ENCODE measurements around the gene CCDC152. TPM values are rescaled to one million over a fixed set of nuclear protein-coding genes. Genes with fewer than 3 reads are reported as not detected.
A peak's percentile ranks its signal among the peaks of the same experiment; 100 is the strongest.

Gene CCDC152, protein sequence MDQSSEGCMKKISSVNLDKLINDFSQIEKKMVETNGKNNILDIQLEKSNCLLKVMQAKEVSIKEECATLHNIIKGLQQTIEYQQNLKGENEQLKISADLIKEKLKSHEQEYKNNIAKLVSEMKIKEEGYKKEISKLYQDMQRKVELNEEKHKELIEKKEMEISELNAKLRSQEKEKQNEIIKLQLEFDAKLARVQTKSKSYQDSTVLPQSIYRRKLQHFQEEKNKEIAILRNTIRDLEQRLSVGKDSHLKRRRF
- 1 to 10 TPM in 1 of 2 donors, under 1 TPM in 1; 0.98 to 1.3 TPM for total RNA-seq
- 1 to 10 TPM in 1 of 2 donors, under 1 TPM in 1; 0.65 to 1.8 TPM for polyA plus RNA-seq
- long read RNA-seq, donor 1, partial matches to known transcripts, result 1,323 of 1,324 reads
- long read RNA-seq, donor 1, other reads (novel, unspliced or antisense), result 0 of 1,324 reads
- long read RNA-seq, donor 2, partial matches to known transcripts, result 794 of 794 reads
- long read RNA-seq, donor 2, other reads (novel, unspliced or antisense), result 0 of 794 reads
- long read RNA-seq, donor 3, partial matches to known transcripts, result 48 of 238 reads
- long read RNA-seq, donor 3, other reads (novel, unspliced or antisense), result 190 of 238 reads
- long read RNA-seq, donor 4, result 0 reads
- long read RNA-seq, donor 5, partial matches to known transcripts, result 185 of 390 reads
- long read RNA-seq, donor 5, other reads (novel, unspliced or antisense), result 205 of 390 reads

DNA sequence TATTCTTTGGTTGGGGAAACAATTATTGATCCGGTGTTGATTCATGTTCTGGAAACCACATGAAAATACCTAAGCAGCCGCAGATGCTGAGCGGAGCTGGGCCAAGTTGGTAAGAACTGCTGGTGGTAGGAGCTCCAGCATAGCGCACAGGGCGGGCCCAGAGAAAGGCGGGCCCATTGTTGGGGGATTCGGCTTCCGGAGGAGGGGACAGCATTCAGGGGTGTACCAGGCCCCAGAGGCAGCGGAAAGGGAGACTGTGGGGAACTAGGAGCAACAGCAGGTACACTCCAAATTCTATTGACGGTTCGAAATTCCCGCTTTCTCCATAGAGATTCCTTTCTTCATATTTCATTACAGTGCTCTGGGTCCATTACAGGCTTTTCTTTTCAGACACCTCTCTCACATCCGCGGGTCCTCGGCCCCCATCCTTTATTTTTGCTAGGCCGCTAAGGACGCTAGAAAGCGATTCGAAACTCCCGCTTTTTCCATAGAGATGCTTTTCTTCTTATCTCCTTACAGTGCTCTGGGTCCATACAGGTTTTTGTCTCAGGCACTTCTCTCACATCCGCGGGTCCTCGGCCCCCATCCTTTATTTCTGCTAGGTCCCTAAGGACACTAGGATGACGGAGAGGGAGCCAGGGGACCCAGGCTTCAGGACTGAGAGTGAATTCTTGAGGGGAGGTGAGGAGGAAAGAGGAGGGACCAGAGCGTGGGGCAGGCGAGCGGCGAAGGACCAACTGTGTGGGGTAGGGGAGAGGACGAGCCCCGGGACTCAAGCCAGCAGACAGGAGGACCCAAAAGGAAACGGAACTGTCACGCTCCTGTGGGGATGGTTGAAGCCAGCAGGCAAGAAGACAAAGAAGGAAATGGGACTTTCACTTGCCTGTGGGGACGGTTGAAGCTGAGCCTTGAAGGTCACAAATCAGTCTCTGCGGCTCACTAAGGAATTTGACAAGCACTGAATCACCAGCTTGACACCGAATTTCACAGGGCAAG, at the start of gene CCDC152:
CCDC152 (plus strand) TSS at position 213 of the 996 bp plus-strand sequence. CDS start 2,304 bp downstream, outside the sequence.
- peaks cover 0 to 4% (median 3%) of the 10 kb centered on the region in 5 donors for H3K4me1 ChIP-seq (ENCODE audit: control insufficient read depth in 5 of 5, insufficient read depth in 5 of 5, low read length in 5 of 5)
- DNase-seq, result peak; percentile 38 to 54 (median 42)
- H3K27me3 ChIP-seq (ENCODE audit: control insufficient read depth in 3 of 3, insufficient read depth in 3 of 3, low read length in 2 of 3), result no peaks in the 10 kb centered on the region
- H3K4me3 ChIP-seq, result no peak within 1 kb of the TSS
- no peak for ATAC-seq (ENCODE audit: insufficient read depth, low FRiP score)
- WGBS, 2 donors, result 18 to 26% methylated on average over 35 of the region's 35 CpGs
- no peaks in the 10 kb centered on the region for H3K9me3 ChIP-seq (ENCODE audit: control insufficient read depth in 4 of 4, insufficient read depth in 3 of 4, low read length in 3 of 4)
- H3K27ac ChIP-seq (ENCODE audit: low read depth in 1 of 2, low read length in 1 of 2), result no peak within 1 kb of the TSS
- no peaks in the 10 kb centered on the region for H3K36me3 ChIP-seq (ENCODE audit: control insufficient read depth in 4 of 4, insufficient read depth in 4 of 4, low read length in 4 of 4)
- TF ChIP-seq, protein P1, sequence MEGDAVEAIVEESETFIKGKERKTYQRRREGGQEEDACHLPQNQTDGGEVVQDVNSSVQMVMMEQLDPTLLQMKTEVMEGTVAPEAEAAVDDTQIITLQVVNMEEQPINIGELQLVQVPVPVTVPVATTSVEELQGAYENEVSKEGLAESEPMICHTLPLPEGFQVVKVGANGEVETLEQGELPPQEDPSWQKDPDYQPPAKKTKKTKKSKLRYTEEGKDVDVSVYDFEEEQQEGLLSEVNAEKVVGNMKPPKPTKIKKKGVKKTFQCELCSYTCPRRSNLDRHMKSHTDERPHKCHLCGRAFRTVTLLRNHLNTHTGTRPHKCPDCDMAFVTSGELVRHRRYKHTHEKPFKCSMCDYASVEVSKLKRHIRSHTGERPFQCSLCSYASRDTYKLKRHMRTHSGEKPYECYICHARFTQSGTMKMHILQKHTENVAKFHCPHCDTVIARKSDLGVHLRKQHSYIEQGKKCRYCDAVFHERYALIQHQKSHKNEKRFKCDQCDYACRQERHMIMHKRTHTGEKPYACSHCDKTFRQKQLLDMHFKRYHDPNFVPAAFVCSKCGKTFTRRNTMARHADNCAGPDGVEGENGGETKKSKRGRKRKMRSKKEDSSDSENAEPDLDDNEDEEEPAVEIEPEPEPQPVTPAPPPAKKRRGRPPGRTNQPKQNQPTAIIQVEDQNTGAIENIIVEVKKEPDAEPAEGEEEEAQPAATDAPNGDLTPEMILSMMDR (IDR thresholded peaks at IDR 0.05; ENCODE audit: control extremely low read depth, extremely low read depth), result no peak
- peak within 1 kb of the TSS in 1 of 2 donors; percentile 7 for H3K9ac ChIP-seq (ENCODE audit: insufficient read depth in 1 of 2, low read length in 2 of 2)

DNA sequence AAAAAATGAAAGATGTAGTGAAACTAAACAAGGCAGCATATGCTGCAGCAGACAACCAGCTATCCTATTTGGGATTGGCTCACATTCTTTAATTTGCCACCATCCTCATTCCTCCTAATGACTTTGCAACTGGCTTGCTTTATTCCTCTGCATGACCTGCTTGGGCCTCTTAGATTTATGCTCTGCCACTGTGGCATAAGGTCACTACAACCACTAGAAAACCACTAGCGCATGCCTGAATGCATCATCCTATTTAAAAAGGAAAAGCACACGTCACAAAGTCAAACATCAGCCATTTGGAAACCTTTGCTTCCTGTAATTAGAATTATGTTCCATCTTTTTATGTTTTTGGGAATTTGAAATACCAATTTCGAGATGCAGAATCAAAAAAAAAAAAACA, 40.8 kb upstream of the CCDC152 start:
- ATAC-seq (ENCODE audit: insufficient read depth, low FRiP score), result no peak
- WGBS, 2 donors, result 53 to 68% methylated on average over 3 of the region's 3 CpGs

DNA sequence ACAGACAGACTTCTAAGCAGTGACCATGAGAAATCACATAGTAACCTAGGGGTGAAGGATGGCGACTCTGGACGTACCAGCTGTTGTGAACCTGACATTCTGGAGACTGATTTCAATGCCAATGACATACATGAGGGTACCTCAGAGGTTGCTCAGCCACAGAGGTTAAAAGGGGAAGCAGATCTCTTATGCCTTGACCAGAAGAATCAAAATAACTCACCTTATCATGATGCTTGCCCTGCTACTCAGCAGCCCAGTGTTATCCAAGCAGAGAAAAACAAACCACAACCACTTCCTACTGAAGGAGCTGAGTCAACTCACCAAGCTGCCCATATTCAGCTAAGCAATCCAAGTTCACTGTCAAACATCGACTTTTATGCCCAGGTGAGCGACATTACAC, 38.0 kb upstream of the CCDC152 start:
- Histone ChIP-seq H3K9ac (ENCODE audit: insufficient read depth in 1 of 2, low read length in 2 of 2) (no peak overlapping the region), H3K9me3 (ENCODE audit: control insufficient read depth in 4 of 4, insufficient read depth in 3 of 4, low read length in 3 of 4) (no peaks in the 10 kb centered on the region), H3K27me3 (ENCODE audit: control insufficient read depth in 3 of 3, insufficient read depth in 3 of 3, low read length in 2 of 3) (no peaks in the 10 kb centered on the region), H3K36me3 (ENCODE audit: control insufficient read depth in 4 of 4, insufficient read depth in 4 of 4, low read length in 4 of 4) (peaks cover 0 to 9% (median 5%) of the 10 kb centered on the region in 4 donors), H3K4me1 (ENCODE audit: control insufficient read depth in 5 of 5, insufficient read depth in 5 of 5, low read length in 5 of 5) (no peaks in the 10 kb centered on the region), H3K27ac (ENCODE audit: low read depth in 1 of 2, low read length in 1 of 2) (no peak overlapping the region), H3K4me3 (no peak overlapping the region)
- ATAC-seq (ENCODE audit: insufficient read depth, low FRiP score) (no peak), DNase-seq (no peak)
- 23 to 72% methylated on average over 4 of the region's 4 CpGs for WGBS, 2 donors
- TF ChIP-seq, protein P1 (IDR thresholded peaks at IDR 0.05; ENCODE audit: control extremely low read depth, extremely low read depth), result no peak

More for the DNA sequence above, 40.8 kb upstream of the CCDC152 start:
- Histone ChIP-seq H3K36me3 (ENCODE audit: control insufficient read depth in 4 of 4, insufficient read depth in 4 of 4, low read length in 4 of 4) (peaks cover 0 to 11% (median 5%) of the 10 kb centered on the region in 4 donors), H3K9me3 (ENCODE audit: control insufficient read depth in 4 of 4, insufficient read depth in 3 of 4, low read length in 3 of 4) (no peaks in the 10 kb centered on the region), H3K4me3 (no peak overlapping the region), H3K9ac (ENCODE audit: insufficient read depth in 1 of 2, low read length in 2 of 2) (no peak overlapping the region), H3K27me3 (ENCODE audit: control insufficient read depth in 3 of 3, insufficient read depth in 3 of 3, low read length in 2 of 3) (no peaks in the 10 kb centered on the region), H3K27ac (ENCODE audit: low read depth in 1 of 2, low read length in 1 of 2) (no peak overlapping the region), H3K4me1 (ENCODE audit: control insufficient read depth in 5 of 5, insufficient read depth in 5 of 5, low read length in 5 of 5) (no peaks in the 10 kb centered on the region)
- TF ChIP-seq, protein P1 (IDR thresholded peaks at IDR 0.05; ENCODE audit: control extremely low read depth, extremely low read depth), result no peak
- no peak for DNase-seq
